A549 (cell line): ENCODE results near the gene NDUFA1. TPM values are rescaled to one million over a fixed set of nuclear protein-coding genes. Genes with fewer than 3 reads are reported as not detected.
"Not testable (repeated sequence)": the region's sequence is repeated elsewhere in the genome, so short reads cannot be mapped to it uniquely, and the experiment has no call there.

Experiments used
- ATAC-seq, 2 experiments: fragments of 200-7000 bp in 1 of 2; fragments of >200 bp in 1 of 2; cut with Nextera tagmentation in 1 of 2; cut with Tn5 transposase in 1 of 2; 3 replicates each; pipeline versions ENCODE4 v1.8.0 to v1.9.1; 2018 to 2020; ENCODE audit warnings: mild to moderate bottlenecking in 1 of 2, moderate library complexity in 1 of 2
- CTCF ChIA-PET: fragments of 300-600 bp; sonication (Branson Sonifier 250); formaldehyde crosslinking; extraction: SDS; loops from one replicate; lab custom pipeline; 2021; ENCODE audit warnings: antibody characterized with exemption, inconsistent platforms; lab: Yijun Ruan, JAX
- POLR2A ChIA-PET: fragments of 350-600 bp; formaldehyde crosslinking; extraction: SDS; loops from one replicate; lab custom pipeline; 2021; ENCODE audit warnings: antibody characterized with exemption, inconsistent platforms; lab: Yijun Ruan, JAX
- DNase-seq, 2 experiments: peaks; one replicate each; pipeline versions ENCODE4 v3.0.0 to v3.0.0-alpha.2; 2011 to 2016; ENCODE audit warnings: low read depth in 1 of 2, low spot score in 1 of 2
- FAIRE-seq: peaks from 2 replicates; lab custom pipeline; 2011; peaks lifted over from hg19 to GRCh38; lab: Jason Lieb, UNC
- H3K27ac ChIP-seq, 2 experiments: fragments of >200 bp; sonication (Bioruptor Twin); formaldehyde crosslinking; 3 replicates each; pipeline ENCODE4 v1.5.1; 2016 to 2017
- H3K4me1 ChIP-seq: fragments of >200 bp; sonication (Bioruptor Twin); formaldehyde crosslinking; 3 replicates; pipeline ENCODE4 v1.6.1; 2016
- H3K4me2 ChIP-seq: fragments of >200 bp; sonication (Bioruptor Twin); formaldehyde crosslinking; 3 replicates; pipeline ENCODE4 v1.6.1; 2016
- H3K4me3 ChIP-seq: fragments of >200 bp; sonication (Bioruptor Twin); formaldehyde crosslinking; 3 replicates; pipeline ENCODE4 v1.5.1; 2016
- H3K9me3 ChIP-seq: fragments of >200 bp; sonication (Bioruptor Twin); formaldehyde crosslinking; 3 replicates; pipeline ENCODE4 v1.6.1; 2016
- BHLHE40 ChIP-seq: IDR thresholded peaks from 2 replicates; pipeline ENCODE4 v1.6.1; 2012; ENCODE audit warnings: low read depth, low read length, inconsistent platforms
- CTCF ChIP-seq: fragments of >200 bp; sonication (Bioruptor Twin); formaldehyde crosslinking; IDR thresholded peaks from 3 replicates; pipeline ENCODE4 v1.5.1; 2016
- GATA3 ChIP-seq: IDR thresholded peaks from 2 replicates; pipeline ENCODE4 v1.6.1; 2012; ENCODE audit warnings: borderline replicate concordance
- HDAC2 ChIP-seq: fragments of 200-600 bp; sonication (generic); IDR thresholded peaks from 2 replicates; pipeline ENCODE4 v1.6.1; 2016
- JUNB ChIP-seq: fragments of >200 bp; sonication (Bioruptor Twin); formaldehyde crosslinking; IDR thresholded peaks from 2 replicates; pipeline ENCODE4 v1.6.1; 2016
- MAZ ChIP-seq: fragments of 150-350 bp; IDR thresholded peaks from 2 replicates; pipeline ENCODE4 v1.6.1; 2014; ENCODE audit warnings: antibody characterized with exemption, low read depth, low read length, borderline replicate concordance
- MYC ChIP-seq: IDR thresholded peaks from 2 replicates; pipeline ENCODE4 v1.6.1; 2012; ENCODE audit warnings: mild to moderate bottlenecking, inconsistent platforms, low read length, improper control_type of control experiment, borderline replicate concordance
- PHF8 ChIP-seq: fragments of 200-600 bp; sonication (generic); IDR thresholded peaks from 2 replicates; pipeline ENCODE4 v1.6.1; 2016; ENCODE audit warnings: low read depth, mild to moderate bottlenecking, antibody characterized with exemption, moderate library complexity, borderline replicate concordance
- RAD21 ChIP-seq, 2 experiments: fragments of >200 bp in 1 of 2; sonication (Bioruptor Twin) in 1 of 2; formaldehyde crosslinking in 1 of 2; IDR thresholded peaks in 1 of 2; conservative IDR thresholded peaks in 1 of 2; 2 replicates in 1 of 2; 3 replicates in 1 of 2; pipeline ENCODE4 v1.6.1; 2012 to 2018; ENCODE audit warnings: inconsistent platforms in 1 of 2
- RARB ChIP-seq: fragments of 250-450 bp; sonication (Bioruptor Pico); IDR thresholded peaks from 2 replicates; pipeline ENCODE4 v1.8.0; 2021; ENCODE audit warnings: mild to moderate bottlenecking, moderate library complexity
- RFX5 ChIP-seq: fragments of 450-650 bp; IDR thresholded peaks from 2 replicates; pipeline ENCODE4 v1.7.1; 2014; ENCODE audit warnings: antibody characterized with exemption, mild to moderate bottlenecking, moderate library complexity
- SMC3 ChIP-seq: fragments of >200 bp; sonication (Bioruptor Twin); formaldehyde crosslinking; IDR thresholded peaks from 3 replicates; pipeline ENCODE4 v1.6.1; 2018; ENCODE audit warnings: inconsistent platforms
- TFCP2L1 ChIP-seq: fragments of 250-450 bp; sonication (Bioruptor Pico); IDR thresholded peaks from 2 replicates; pipeline ENCODE4 v1.5.0; 2021; ENCODE audit warnings: mild to moderate bottlenecking
- USF2 ChIP-seq: fragments of 450-650 bp; IDR thresholded peaks from 2 replicates; pipeline ENCODE4 v1.6.1; 2014; ENCODE audit warnings: antibody characterized with exemption
- WGBS: methylation state at CpG from one replicate; pipeline ENCODE4 v1.1.6; 2017; ENCODE audit errors: missing lambda C conversion rate; 5-methylcytosine and 5-hydroxymethylcytosine counted together
- polyA plus RNA-seq, 4 experiments: library from polyadenylated mRNA; depleted of rRNA in 3 of 4; stranded (reverse); fragments of >200 nt; fragmentation: RNase III in 1 of 4; extraction: RNeasy Plus Mini Kit Qiagen cat#74134 plus additional on column Dnase treatment in 1 of 4; gene quantifications; 2 replicates in 3 of 4; 3 replicates in 1 of 4; pipeline ENCODE4 v1.2.3, GENCODE V29; 2011 to 2017

The NDUFA1 gene
- polyA plus RNA-seq, 2 of the 4 experiments (the other 2 are of a cell fraction), result 432 to 435 TPM

GRCh38 chrX:119887721-119888425, 16.2 kb downstream of the NDUFA1 start:
- peak; percentile 99 for ATAC-seq
- POLR2A ChIA-PET, result interaction anchor here (0.6 to 1.5 kb wide), 5 partner anchors 9 to 97 kb away, joined by 3 to 12 read pairs (median 3); partner anchors contain the start of genes NDUFA1, RNF113A, RPL39 and UPF3B
- peak; percentile 78 to 84 for DNase-seq
- peak overlapping the region; percentile 57 for H3K4me3 ChIP-seq
- peak; percentile 94 for FAIRE-seq
- peak overlapping the region; percentile 62 to 87 for H3K27ac ChIP-seq
- peak overlapping the region; percentile 70 for H3K4me2 ChIP-seq
- TF ChIP-seq GATA3, result no peak
- TF ChIP-seq PHF8, result peak; percentile 25; the same call in 1 of the 2 replicates
- peak; percentile 53 for TF ChIP-seq CTCF
- no peak for TF ChIP-seq RARB
- TF ChIP-seq MAZ, result no peak
- no peak for TF ChIP-seq TFCP2L1 (CRISPR knock-in tag)
- TF ChIP-seq RAD21 (conservative IDR thresholded peaks at IDR 0.05 in 1 of 2, IDR thresholded peaks at IDR 0.05 in 1 of 2), result peak; percentile 21 to 41; a peak in 3 of 5 replicates
- no peak for TF ChIP-seq HDAC2
- TF ChIP-seq MYC, result no peak
- TF ChIP-seq SMC3, result peak; percentile 33; the same call in 2 of the 3 replicates
- no peaks in the 10 kb centered on the region for H3K9me3 ChIP-seq
- 0% methylated on average over 8 of the region's 40 CpGs for WGBS
- H3K4me1 ChIP-seq, result no peaks in the 10 kb centered on the region
- CTCF ChIA-PET, result interaction anchor here (0.6 to 2.0 kb wide), 34 partner anchors 8 to 1576 kb away, joined by 3 to 11 read pairs (median 4); partner anchors contain the start of genes SOWAHD and UPF3B

- POLR2A ChIA-PET, H3K27ac ChIP-seq, H3K4me2 ChIP-seq, FAIRE-seq, H3K4me3 ChIP-seq, H3K4me1 ChIP-seq, ATAC-seq, DNase-seq, H3K9me3 ChIP-seq: not testable (repeated sequence)
- CTCF ChIA-PET, result interaction anchor here (2.2 kb wide), 1 partner anchor 9 kb away, joined by 8 read pairs; no protein-coding TSS in a partner anchor
- WGBS, result 96% methylated on average over 10 of the region's 36 CpGs
These were observed 19.0 kb downstream of the NDUFA1 start for GRCh38 chrX:119890626-119891025.

GRCh38 chrX:119891961-119892692, 20.5 kb downstream of the NDUFA1 start:
- WGBS, result 70% methylated on average over 16 of the region's 16 CpGs
- POLR2A ChIA-PET, H3K4me1 ChIP-seq, ATAC-seq, H3K4me3 ChIP-seq, FAIRE-seq, DNase-seq, H3K9me3 ChIP-seq, H3K27ac ChIP-seq, H3K4me2 ChIP-seq: not testable (repeated sequence)
- CTCF ChIA-PET, result interaction anchor here (0.8 kb wide), 1 partner anchor 11 kb away, joined by 3 read pairs; no protein-coding TSS in a partner anchor

- peak; percentile 34 to 63; a peak in 5 of 6 replicates for ATAC-seq
- no peaks in the 10 kb centered on the region for H3K9me3 ChIP-seq
- peaks cover 4% of the 10 kb centered on the region; the same call in 2 of the 3 replicates for H3K4me1 ChIP-seq
- ChIA-PET POLR2A (interaction anchor here (0.8 kb wide), 1 partner anchor 428 kb away, joined by 3 read pairs; the partner anchor contains the start of gene SLC25A5), CTCF (interaction anchor here (0.6 kb wide), 1 partner anchor 8 kb away, joined by 4 read pairs; no protein-coding TSS in a partner anchor)
- H3K4me3 ChIP-seq, result no peak within 1 kb of the TSS
- DNase-seq, result peak in 1 of 2 experiments; percentile 24
- FAIRE-seq, result peak; percentile 97
- no peak within 1 kb of the TSS for H3K4me2 ChIP-seq
- 80% methylated on average over 3 of the region's 4 CpGs for WGBS
- H3K27ac ChIP-seq, result no peak within 1 kb of the TSS
- no peak for TF ChIP-seq RFX5
- TF ChIP-seq USF2, result no peak
- no peak for TF ChIP-seq SMC3
- TF ChIP-seq RAD21 (conservative IDR thresholded peaks at IDR 0.05 in 1 of 2, IDR thresholded peaks at IDR 0.05 in 1 of 2), result no peak
- no peak for TF ChIP-seq JUNB
- TF ChIP-seq BHLHE40, result no peak
These were observed 24.3 kb downstream of the NDUFA1 start, which contains the start of gene AKAP14 for GRCh38 chrX:119895843-119896326. Gene AKAP14 (plus strand): TSS chrX:119895893. CDS start chrX:119903224, 7,331 bp downstream.
